HL-60 (cell line): Measurements from ENCODE around the gene CAPSL.

Experiments used
- CTCF ChIP-seq: IDR thresholded peaks from one replicate; pipeline ENCODE4 v1.5.1; 2011; ENCODE audit warnings: low read length, control low read depth, inconsistent platforms; ENCODE audit not compliant: insufficient read depth
- GABPA ChIP-seq: IDR thresholded peaks from 2 replicates; pipeline ENCODE4 v1.6.1; 2012; ENCODE audit warnings: low read depth
- REST ChIP-seq: IDR thresholded peaks from 2 replicates; pipeline ENCODE4 v1.6.1; 2012; ENCODE audit warnings: low read depth; ENCODE audit not compliant: insufficient replicate concordance
- SPI1 ChIP-seq: IDR thresholded peaks from 2 replicates; pipeline ENCODE4 v1.6.1; 2012; ENCODE audit warnings: low read depth, mild to moderate bottlenecking, borderline replicate concordance

- TF ChIP-seq REST (no peak), CTCF (no peak), GABPA (no peak), SPI1 (no peak)
These were observed 33.4 kb upstream of the CAPSL start for GRCh38 chr5:35971878-35972210.
